GM18909 (cell line): ENCODE measurements around the gene ECHDC3.
A peak's percentile ranks its signal among the peaks of the same experiment; 100 is the strongest.

Experiments used
- ATAC-seq: cut with Tn5 transposase; IDR thresholded peaks from one replicate; pipeline ENCODE4 v1.9.1; 2021; ENCODE audit warnings: mild to moderate bottlenecking; ENCODE audit not compliant: unreplicated experiment, poor library complexity

Gene ECHDC3

DNA sequence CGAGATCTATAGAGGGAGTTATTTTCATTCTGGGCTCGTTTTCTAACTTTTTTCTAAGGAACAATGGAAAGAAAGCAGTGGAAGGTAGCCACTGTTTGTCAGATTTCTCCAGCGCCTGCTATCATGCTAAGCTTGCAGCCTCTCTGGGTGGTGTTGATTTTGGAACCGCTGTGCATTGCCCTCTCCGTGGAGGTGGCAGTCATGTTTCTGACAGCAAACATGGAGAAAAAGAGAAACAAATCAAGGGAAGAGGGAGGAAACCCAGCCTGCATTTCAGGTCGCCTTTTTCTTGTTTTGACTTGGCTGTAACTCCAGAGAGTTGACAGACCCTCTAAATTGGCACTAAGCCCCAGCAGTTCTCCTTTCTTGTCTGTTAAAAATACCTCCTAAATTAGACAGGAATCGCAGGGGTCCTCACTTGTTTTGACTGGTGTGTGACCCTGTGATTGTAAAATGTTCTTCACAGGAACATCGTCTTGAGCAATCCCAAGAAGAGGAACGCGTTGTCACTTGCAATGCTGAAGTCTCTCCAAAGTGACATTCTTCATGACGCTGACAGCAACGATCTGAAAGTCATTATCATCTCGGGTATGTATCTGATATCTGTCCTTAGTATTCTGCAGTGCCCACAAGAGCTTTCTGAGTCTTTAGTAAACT, 4.8 kb downstream of the ECHDC3 start:
- ATAC-seq = no peak

DNA sequence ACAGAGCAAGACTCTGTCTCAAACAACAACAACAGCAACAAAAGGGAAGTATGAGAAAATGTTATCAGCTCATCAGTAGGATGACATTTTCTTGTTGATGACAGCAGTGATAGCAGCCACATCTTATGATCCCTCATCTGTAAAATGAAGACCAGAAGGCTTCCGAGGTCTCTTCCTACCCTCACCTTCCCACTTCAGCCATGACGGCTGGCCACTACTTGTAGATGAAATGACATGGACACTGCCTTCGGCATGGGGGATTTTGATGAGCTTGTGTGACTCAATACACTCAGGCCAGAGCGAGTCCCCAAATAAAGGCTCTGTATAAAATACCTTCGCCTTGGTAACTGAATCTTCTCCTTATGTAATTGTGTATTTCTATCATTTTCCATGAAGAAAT, 6.7 kb downstream of the ECHDC3 start:
- ATAC-seq = no peak

DNA sequence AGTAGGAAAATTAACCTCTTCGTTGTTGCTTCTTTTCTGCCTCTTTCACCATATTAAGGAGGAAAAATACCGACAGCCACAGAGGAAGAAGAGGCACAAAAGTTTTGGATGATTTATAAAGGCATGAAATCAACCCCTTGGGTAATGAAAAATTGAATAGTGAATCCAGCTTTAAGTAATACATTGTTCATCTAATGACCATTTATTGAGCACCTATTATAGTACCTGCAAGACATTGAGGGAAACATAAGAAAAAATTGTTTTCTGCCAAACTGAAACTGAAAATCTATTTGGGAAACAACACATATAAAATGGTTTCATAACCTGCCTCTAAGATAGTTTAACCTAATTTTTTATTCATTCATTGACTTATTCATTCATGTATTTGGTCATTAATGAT, 8.2 kb downstream of the ECHDC3 start:
- ATAC-seq = no peak

DNA sequence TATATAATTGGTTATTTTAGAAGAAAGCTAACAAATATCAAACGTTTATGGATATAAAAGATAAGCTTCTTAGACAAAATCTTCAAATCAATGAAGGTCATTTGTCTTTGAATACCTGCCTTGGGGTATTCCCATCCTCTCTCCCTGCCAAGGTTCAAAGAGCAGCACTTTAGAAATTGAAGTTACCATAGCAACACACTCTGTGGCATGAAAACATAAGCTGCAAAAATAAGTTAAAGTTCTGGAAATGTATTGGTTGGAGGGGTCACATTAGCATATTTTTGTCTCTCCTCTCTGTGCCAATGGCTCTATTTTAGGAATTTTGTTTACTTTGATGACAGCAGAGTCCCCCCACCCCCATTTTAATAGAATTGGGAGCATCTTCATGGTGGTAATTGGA, 12.0 kb downstream of the ECHDC3 start:
- no peak for ATAC-seq

DNA sequence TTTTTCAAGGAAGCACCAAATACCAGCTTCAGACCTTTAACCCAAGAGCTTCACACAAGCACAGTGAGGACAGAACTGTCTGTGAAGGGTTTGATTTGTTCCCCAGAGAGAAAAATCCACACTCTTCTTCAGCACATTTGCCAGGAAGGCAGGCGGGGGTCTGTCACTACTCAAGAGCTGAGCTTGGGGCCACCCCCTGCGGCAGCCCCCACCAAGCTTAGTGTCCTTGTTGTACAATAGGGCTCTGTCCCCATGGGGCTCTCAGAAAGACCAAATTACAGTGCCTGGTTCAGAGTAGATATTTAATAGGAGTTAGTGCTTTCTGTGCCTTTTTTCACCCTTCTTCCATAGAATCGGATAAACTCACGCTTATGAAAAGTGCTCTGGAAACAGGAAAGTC, 12.4 kb downstream of the ECHDC3 start:
- ATAC-seq = no peak

DNA sequence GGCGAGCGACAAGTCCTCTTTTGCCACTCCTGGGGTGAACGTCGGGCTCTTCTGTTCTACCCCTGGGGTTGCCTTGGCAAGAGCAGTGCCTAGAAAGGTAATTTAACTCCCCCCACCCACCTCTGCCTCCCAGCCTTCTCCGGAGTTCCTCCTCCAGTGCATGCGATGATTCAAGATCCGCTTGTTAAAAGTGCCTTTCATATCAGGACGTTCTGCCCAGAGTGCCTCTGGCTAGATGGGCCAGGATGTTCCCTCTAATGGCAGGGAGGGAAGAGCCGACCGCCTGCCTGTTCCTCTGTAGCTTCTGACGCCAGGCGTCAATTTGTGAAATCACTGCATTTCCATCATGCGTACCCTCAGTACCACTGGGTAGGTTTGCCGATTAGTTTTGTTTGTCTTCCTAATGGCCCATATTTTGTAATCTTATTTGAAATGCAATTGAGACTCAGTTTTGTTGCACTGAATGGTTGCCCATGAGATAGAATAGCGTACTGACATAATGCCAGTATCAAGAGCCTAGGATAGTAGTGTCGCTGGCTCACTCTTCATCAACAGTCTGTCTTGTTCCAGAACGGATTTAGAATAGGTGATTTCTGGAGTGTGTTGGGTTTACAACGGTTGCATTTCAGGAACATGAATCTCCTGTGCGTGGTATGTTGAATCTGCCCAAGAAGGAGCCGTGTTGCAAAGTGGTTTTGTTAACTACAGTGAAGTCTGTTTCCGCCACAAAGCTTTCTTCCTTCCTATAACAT, 13.5 kb downstream of the ECHDC3 start:
- ATAC-seq = no peak

DNA sequence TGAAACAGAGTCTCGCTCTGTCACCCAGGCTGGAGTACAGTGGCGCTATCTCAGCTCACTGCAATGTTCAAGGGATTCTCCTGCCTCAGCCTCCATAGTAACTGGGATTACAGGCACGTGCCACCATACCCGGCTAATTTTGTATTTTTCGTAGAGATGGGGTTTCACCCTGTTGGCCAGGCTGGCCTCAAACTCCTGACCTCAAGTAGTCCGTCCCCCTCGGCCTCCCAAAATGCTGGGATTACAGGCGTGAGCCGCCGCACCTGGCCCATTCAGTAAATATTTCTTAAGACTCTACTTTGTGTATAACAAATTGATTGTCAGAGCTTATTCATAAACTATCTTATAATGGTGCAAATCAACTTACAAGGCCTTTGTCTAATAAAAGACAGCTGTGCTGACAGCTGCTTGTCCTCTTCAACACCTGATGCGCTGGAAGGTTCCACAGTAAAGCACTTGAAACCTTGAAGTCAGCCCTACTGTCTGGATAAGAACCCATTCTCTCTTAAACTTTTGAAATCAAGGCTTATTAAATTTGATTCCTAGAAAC, 14.7 kb downstream of the ECHDC3 start:
- no peak for ATAC-seq

DNA sequence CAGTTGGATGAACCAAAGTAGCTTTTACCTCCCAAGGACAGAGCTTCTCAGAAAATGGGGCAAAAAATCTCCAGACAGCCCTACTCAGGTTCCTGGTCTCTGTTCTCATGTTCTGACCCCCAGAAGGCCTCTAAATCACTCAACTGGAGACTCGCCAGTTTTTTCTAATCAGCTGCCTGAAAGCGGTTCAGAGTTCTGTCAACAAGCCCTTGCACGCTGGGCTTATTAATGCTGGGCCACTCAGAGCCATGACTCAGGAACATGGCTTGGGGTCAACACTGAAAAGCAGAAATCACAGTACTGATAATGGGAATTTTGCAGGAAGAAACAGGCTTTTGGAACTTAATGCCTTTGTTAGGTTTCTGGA, 15.3 kb downstream of the ECHDC3 start:
- peak; percentile 22 for ATAC-seq

DNA sequence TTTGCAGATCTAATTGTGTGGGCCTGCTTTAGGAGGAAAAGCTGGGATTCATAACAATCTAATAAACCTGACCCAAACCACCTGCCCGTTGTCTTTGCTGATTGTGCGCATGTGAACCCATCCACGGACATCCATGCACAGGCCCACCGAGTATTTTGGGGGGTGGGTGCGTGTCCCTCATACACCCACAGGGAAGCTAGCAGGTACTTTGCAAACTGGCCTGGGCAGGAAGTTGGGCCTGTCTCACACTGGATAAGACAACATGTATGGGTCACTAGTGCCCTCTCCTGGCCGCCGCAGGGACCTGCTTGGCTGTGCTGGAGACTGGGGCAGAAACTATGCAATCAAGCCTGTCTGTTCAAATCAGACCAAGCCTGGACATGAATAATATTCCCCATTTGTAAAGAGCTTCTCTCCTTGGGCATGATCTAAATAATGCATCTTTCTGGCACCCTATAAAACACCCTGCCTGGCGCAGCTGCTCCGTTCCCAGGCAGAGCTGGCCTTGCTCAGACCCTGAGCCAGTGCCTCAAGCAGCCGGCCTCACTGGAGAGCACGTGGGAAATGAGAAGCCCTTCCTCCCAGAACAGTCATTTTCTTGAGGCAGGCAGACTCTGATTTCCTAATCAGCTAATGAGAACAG, 15.8 kb downstream of the ECHDC3 start:
- peak; percentile 98 for ATAC-seq

DNA sequence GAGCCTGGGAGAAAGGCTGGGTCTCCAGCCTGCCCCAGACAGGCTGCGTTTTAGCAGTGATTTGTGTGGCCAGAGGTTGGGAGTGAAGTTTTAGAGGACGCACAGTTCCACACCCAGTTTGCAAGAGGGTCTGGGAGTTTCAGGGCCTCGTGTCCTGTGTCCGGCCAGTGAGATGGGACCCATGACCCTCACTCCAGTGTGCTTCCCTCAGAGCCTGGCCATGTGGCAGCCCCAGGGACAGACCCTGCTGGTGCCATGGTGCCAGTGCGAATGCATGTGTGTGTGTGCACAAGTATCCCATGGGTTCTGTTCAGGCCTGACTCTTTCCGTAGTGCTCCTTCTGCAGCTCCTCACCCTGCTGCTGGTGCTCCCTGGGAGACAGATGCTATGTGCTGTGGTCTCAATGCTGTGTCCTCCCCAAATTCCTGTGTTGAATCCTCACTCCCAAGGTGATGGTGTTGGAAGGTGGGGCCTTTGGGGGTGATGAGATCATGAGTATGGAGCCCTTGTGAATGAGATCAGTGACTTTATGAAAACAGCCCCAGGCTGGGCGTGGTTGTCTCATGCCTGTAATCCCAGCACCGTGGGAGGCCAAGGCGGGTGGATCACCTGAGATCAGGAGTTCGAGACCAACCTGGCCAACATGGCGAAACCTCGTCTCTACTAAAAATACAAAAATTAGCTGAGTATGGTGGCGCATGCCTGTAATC, 16.5 kb downstream of the ECHDC3 start:
- no peak for ATAC-seq

DNA sequence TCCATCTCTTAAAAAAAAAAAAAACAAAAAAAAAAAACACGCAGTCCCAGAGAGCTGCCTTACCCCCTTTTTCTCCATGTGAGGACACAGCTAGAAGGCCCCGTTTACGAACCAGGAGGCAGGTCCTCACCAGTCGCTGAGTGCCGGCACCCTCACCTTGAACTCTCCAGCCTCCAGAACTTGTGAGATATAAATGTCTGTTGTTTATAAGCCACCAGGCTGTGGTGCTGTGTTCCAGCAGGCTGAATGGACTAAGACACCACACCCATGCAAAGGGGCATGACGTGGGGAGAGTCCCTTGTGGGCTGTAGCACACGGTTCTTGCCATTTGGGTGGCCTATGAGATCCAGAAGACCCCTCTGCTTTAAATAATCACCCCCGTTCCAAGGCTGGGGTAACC, 17.2 kb downstream of the ECHDC3 start:
- no peak for ATAC-seq

DNA sequence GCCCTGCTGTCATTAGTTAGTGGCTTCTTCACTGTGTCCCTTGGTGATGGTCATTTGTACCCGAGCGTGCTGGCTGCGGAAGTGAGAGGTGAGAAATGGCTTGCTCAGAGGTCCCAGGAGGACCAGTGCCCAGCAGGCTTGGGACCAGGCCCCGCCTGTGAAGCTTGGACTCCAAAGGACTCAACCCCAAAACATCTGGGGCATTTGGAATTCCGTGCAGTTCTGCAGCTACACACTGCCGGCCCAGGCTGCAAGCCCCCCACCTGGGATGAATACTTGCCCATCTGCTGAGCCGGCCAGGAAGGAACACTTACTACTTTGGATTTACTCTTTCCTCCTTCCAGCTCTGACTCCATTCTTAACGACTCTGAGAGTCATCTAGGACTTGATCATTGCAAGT, 18.0 kb downstream of the ECHDC3 start:
- ATAC-seq = no peak

DNA sequence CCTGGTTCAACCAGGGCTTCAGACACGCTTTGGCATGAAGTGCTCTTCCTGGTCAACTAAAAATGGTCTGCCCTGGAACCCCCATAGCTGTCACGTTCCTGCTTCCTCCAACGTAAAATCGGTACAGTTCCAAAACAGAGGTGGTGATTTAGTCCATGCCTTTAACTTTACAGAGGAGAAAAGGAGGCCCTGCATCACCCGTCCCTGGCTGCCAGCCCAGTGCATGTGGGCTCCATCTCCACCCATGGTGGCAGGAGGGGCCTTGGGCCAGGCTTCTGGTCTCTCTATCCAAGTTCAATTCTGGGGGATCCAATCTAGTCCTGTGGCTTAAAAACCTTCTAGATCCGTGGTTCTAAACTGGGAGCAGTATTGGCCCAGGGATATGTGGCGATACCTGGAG, 18.7 kb downstream of the ECHDC3 start:
- ATAC-seq = no peak

DNA sequence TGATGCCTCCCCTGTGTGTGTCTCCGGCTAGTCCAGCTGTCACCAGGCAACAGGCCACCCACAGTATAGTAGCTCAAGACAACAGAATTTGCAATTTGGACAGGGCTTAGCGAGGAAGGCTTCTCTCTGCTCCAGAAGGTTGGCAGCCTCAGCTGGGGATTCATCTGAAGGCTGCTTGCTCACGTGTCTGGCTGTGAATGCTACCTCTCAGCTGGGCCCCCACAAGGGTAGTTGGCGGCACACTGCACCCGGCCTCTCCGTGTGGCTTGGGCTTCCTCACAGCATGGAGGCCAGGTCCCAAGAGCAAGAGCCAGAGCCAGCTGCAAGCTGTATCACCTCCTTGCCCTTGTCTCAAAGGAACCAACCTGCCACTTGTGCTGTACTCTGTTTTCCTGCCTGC, 19.2 kb downstream of the ECHDC3 start:
- ATAC-seq = no peak

DNA sequence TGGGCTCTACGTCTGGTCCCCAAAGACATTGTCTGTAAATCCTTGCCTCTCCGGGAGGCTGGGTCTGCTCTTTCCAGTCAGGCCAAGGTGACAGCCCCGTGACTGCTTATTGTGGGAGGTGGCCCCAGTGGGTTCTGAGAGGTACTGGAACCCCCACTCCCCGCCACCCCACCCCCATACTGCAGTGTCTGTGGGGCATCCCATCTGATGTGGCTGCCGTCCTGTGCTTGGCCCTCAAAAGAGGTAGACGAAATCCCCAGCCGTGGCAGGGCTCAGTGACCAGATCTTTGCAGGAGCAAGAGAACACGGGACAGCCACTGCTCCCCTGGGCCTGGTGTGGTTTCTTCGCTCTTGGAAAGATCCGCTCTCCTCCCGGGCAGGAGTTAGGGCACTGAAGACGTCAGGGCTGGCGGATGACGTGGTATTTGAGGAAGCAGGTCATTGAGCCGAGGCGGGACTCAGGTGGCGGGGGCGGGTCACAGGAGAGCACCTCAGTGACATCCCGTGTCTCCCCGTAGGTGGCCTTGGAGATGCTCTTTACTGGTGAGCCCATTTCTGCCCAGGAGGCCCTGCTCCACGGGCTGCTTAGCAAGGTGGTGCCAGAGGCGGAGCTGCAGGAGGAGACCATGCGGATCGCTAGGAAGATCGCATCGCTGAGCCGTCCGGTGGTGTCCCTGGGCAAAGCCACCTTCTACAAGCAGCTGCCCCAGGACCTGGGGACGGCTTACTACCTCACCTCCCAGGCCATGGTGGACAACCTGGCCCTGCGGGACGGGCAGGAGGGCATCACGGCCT, 20.7 kb downstream of the ECHDC3 start:
- ATAC-seq = no peak

DNA sequence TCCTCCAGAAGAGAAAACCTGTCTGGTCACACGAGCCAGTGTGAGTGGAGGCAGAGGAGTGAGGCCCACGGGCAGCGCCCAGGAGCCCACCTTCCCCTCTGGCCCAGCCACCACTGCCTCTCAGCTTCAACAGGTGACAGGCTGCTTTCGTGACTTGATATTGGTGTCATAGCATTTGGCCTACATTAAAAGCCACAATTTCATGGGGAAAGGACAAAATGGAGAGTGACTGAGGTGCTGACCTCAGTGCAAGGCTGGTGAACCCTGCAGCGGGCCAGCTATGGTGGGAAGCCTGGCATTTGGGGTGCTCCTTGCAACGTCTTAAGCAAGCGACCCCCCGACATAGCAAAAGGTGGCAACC, 21.3 kb downstream of the ECHDC3 start:
- no peak for ATAC-seq

DNA sequence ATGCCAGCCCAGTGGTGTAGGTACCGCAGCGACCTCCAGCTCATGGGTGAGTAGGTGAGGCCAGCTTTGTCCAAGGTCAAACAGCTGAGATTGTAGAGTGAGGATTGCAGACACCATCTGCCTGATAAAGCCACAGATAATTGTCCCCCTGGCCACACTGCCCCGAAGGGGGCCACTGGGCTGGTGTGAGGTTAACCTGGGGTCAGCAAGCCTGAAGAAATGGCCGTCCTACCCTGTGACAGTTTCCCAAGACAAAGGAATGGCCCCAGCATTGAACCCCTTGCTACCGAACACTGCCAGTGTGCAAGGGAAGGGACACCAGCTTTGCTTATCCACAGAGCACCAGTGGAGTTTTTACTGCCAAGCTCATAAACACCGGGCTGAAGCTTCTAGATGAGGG, 23.0 kb downstream of the ECHDC3 start:
- no peak for ATAC-seq

DNA sequence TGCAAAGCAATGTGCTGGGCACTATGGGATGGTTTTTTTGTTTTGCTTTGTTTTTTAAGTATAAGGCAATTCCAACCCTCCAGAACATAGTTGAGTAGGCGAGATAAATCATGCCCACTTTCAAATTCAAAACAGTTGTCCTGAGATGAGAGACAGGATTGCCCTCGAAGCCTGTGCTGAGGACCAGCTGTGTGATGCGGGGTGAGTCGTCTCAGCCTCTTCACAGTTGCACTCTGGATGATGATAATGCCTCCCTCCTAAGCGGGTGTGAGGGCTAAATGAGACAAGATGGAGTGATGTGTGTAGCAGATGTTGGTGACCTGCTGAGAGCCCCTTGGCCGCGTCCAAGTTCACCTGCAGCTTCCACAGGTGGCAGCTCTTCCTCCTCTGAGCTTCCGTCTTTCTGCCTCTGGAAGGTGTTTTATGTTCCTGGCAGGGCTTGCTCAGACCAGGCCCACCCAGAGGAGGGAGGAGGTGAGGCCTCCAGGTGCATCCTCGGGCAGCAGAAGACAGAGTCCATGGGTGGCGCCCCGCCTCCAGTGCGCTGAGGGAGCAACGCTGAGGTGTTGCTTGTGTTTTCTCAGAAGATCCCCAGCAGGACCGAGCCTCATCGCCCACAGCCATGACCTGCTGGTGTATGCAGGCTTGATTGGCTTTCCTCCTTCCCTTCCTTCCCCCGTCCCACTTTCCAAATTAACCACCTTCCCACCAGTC, 30.6 kb downstream of the ECHDC3 start:
- no peak for ATAC-seq

DNA sequence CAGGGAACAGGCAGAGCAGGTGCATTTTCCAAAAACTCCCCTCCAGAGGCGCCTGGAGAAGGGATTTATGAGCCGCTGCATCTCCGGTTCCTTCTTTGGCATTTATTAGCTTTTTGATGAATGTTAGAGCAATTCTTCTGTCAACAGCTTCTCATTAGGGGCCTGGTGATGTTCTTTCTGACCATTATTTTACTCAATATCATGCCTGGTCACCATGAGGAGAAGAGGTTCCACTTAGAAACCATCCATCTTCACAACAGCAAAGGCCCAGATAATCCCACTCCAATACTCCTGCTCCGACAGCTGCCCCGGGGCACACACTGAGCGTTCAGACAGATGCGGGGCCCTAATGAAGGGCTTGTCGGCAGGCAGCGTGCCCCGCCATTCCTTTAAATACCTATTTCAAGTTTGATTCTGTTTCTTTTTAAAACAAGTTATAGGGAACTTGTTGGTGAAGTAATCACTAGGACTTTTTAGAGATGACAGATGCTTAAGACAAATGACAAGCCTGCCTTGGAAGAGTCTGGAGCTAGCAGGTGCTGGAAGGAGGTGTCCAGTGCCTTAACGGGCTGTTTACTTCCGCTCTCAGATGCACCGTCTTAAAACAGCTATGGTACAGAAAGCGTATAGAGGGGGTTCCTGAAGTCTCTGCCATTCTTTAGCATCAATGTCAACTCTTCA, 31.7 kb downstream of the ECHDC3 start:
- no peak for ATAC-seq
